Ishikawa (cell line): ENCODE data around the gene C3orf18.

Experiments
- CEBPB ChIP-seq: IDR thresholded peaks from 2 replicates; pipeline ENCODE4 v1.6.1; 2012
- CREB1 ChIP-seq: IDR thresholded peaks from 2 replicates; pipeline ENCODE4 v1.6.1; 2012; ENCODE audit warnings: low read depth
- EGR1 ChIP-seq: IDR thresholded peaks from 2 replicates; pipeline ENCODE4 v1.6.1; 2012
- EP300 ChIP-seq: IDR thresholded peaks from 2 replicates; pipeline ENCODE4 v1.6.1; 2012; ENCODE audit warnings: borderline replicate concordance
- FOXM1 ChIP-seq: IDR thresholded peaks from 2 replicates; pipeline ENCODE4 v1.6.1; 2012; ENCODE audit warnings: low read depth, borderline replicate concordance
- MAX ChIP-seq: IDR thresholded peaks from 2 replicates; pipeline ENCODE4 v1.6.1; 2012
- NFIC ChIP-seq: IDR thresholded peaks from 2 replicates; pipeline ENCODE4 v1.6.1; 2012
- RAD21 ChIP-seq: IDR thresholded peaks from 2 replicates; pipeline ENCODE4 v1.6.1; 2012; ENCODE audit warnings: low read depth
- REST ChIP-seq: IDR thresholded peaks from 2 replicates; pipeline ENCODE4 v1.6.1; 2012; ENCODE audit warnings: low read depth, mild to moderate bottlenecking
- TAF1 ChIP-seq: IDR thresholded peaks from 2 replicates; pipeline ENCODE4 v1.6.1; 2012; ENCODE audit warnings: low read depth, mild to moderate bottlenecking
- TCF12 ChIP-seq: IDR thresholded peaks from 2 replicates; pipeline ENCODE4 v1.6.1; 2012; ENCODE audit warnings: low read depth
- TEAD4 ChIP-seq: IDR thresholded peaks from 2 replicates; pipeline ENCODE4 v1.6.1; 2012
- USF1 ChIP-seq: IDR thresholded peaks from 2 replicates; pipeline ENCODE4 v1.6.1; 2012
- YY1 ChIP-seq: IDR thresholded peaks from 2 replicates; pipeline ENCODE4 v1.6.1; 2012; ENCODE audit warnings: low read depth
- ZBTB7A ChIP-seq: IDR thresholded peaks from 2 replicates; pipeline ENCODE4 v1.6.1; 2012; ENCODE audit warnings: low read depth

C3orf18 gene

GRCh38 chr3:50567386-50568167 lies at the start of gene C3orf18:
TSS of gene C3orf18 (minus strand) at chr3:50567747. CDS start at chr3:50565699, 2,048 bp downstream.
- TF ChIP-seq MAX (peak; percentile 38; the same call in 1 of the 2 replicates), TCF12 (no peak)

GRCh38 chr3:50616770-50617095 lies 49.2 kb upstream of the C3orf18 start:
- TF ChIP-seq ZBTB7A (no peak), CREB1 (peak; percentile 62), EGR1 (no peak; the same call in 1 of the 2 replicates), NFIC (no peak)

- 0 out of 2 replicates have a peak, but pooled peaks have one; percentile 7 for TF ChIP-seq MAX
- TF ChIP-seq YY1: no peak
- peak; percentile 100 for TF ChIP-seq RAD21
These were observed 48.6 kb upstream of the C3orf18 start for GRCh38 chr3:50616003-50616769.

- TF ChIP-seq FOXM1: no peak
- no peak for TF ChIP-seq CEBPB
- no peak for TF ChIP-seq CREB1
These were observed 47.6 kb upstream of the C3orf18 start for GRCh38 chr3:50615190-50615589.

GRCh38 chr3:50612970-50613846 lies 45.7 kb upstream of the C3orf18 start:
- TF ChIP-seq FOXM1: no peak
- TF ChIP-seq YY1: no peak
- TF ChIP-seq NFIC: no peak
- no peak for TF ChIP-seq TEAD4
- no peak for TF ChIP-seq RAD21
- no peak for TF ChIP-seq TCF12
- no peak for TF ChIP-seq CEBPB
- TF ChIP-seq MAX: no peak
- TF ChIP-seq EP300: no peak
- TF ChIP-seq EGR1: no peak
- no peak for TF ChIP-seq REST

GRCh38 chr3:50612234-50612882 lies 44.8 kb upstream of the C3orf18 start:
- no peak for TF ChIP-seq TCF12
- TF ChIP-seq TAF1: 0 out of 2 replicates have a peak, but pooled peaks have one; percentile 8

GRCh38 chr3:50611464-50612233 lies 44.1 kb upstream of the C3orf18 start, which contains the start of gene CISH:
TSS of gene CISH (minus strand) at chr3:50611774. CDS start at chr3:50611650, 124 bp downstream.
- TF ChIP-seq CEBPB (no peak), ZBTB7A (peak; percentile 62; the same call in 1 of the 2 replicates), MAX (peak; percentile 94), REST (no peak), TEAD4 (peak; percentile 37; the same call in 1 of the 2 replicates), TCF12 (no peak; the same call in 1 of the 2 replicates), TAF1 (peak; percentile 57), USF1 (no peak), FOXM1 (no peak), CREB1 (peak; percentile 29; the same call in 1 of the 2 replicates), NFIC (peak; percentile 75)
